WTC11 (cell line): ENCODE measurements around the gene BICD1. TPM values are rescaled to one million over a fixed set of nuclear protein-coding genes. Genes with fewer than 3 reads are reported as not detected.
A peak's percentile ranks its signal among the peaks of the same experiment; 100 is the strongest.

Experiments used
- ARID4B ChIP-seq: sonication (generic); formaldehyde crosslinking; IDR thresholded peaks from 2 replicates; pipeline ENCODE4 v1.8.0; 2023; ENCODE audit warnings: missing genetic modification reagents, mild to moderate bottlenecking, borderline replicate concordance
- ATF6 ChIP-seq: sonication (generic); formaldehyde crosslinking; IDR thresholded peaks from 2 replicates; pipeline ENCODE4 v1.8.1; 2023; ENCODE audit warnings: mild to moderate bottlenecking, missing genetic modification reagents
- E2F5 ChIP-seq: sonication (generic); formaldehyde crosslinking; IDR thresholded peaks from 2 replicates; pipeline ENCODE4 v1.8.1; 2022; ENCODE audit warnings: mild to moderate bottlenecking, moderate library complexity, missing genetic modification reagents
- ETV6 ChIP-seq: sonication (generic); formaldehyde crosslinking; IDR thresholded peaks from 2 replicates; pipeline ENCODE4 v1.8.1; 2022; ENCODE audit warnings: mild to moderate bottlenecking, missing genetic modification reagents
- FOXK1 ChIP-seq: sonication (generic); formaldehyde crosslinking; IDR thresholded peaks from 2 replicates; pipeline ENCODE4 v1.8.0; 2022; ENCODE audit warnings: mild to moderate bottlenecking, moderate library complexity, missing genetic modification reagents
- FOXP1 ChIP-seq: sonication (generic); formaldehyde crosslinking; IDR thresholded peaks from 2 replicates; pipeline ENCODE4 v1.8.0; 2022; ENCODE audit warnings: missing genetic modification reagents, mild to moderate bottlenecking, moderate library complexity, borderline replicate concordance
- NFYB ChIP-seq: sonication (generic); formaldehyde crosslinking; conservative IDR thresholded peaks from 2 replicates; pipeline ENCODE4 v1.8.0; 2022; ENCODE audit warnings: low read depth, missing genetic modification reagents
- OVOL2 ChIP-seq: fragments of 250-450 bp; sonication (Bioruptor Pico); IDR thresholded peaks from 2 replicates; pipeline ENCODE4 v1.9.0; 2021; ENCODE audit warnings: mild to moderate bottlenecking, borderline replicate concordance
- RORB ChIP-seq: fragments of 250-450 bp; sonication (Bioruptor Pico); IDR thresholded peaks from 2 replicates; pipeline ENCODE4 v1.9.0; 2021; ENCODE audit warnings: mild to moderate bottlenecking
- SP1 ChIP-seq: sonication (generic); formaldehyde crosslinking; conservative IDR thresholded peaks from 2 replicates; pipeline ENCODE4 v1.8.1; 2022; ENCODE audit warnings: missing genetic modification reagents
- TEAD1 ChIP-seq: sonication (generic); formaldehyde crosslinking; IDR thresholded peaks from 2 replicates; pipeline ENCODE4 v1.8.0; 2022; ENCODE audit warnings: mild to moderate bottlenecking, missing genetic modification reagents
- ZNF263 ChIP-seq: sonication (generic); formaldehyde crosslinking; IDR thresholded peaks from 2 replicates; pipeline ENCODE4 v1.8.1; 2022; ENCODE audit warnings: low read depth, mild to moderate bottlenecking, moderate library complexity, missing genetic modification reagents
- ZNF317 ChIP-seq: sonication (generic); formaldehyde crosslinking; IDR thresholded peaks from 2 replicates; pipeline ENCODE4 v1.8.1; 2023; ENCODE audit warnings: low read depth, mild to moderate bottlenecking, moderate library complexity, missing genetic modification reagents, borderline replicate concordance
- ZNF423 ChIP-seq: fragments of 250-450 bp; sonication (Bioruptor Pico); IDR thresholded peaks from 2 replicates; pipeline ENCODE4 v2.1.2; 2022; ENCODE audit warnings: mild to moderate bottlenecking, moderate library complexity
- total RNA-seq: library from RNA; stranded (reverse); gene quantifications from 3 replicates; pipeline ENCODE4 v1.2.3, GENCODE V29; 2021
- TF ChIP-seq, protein P1 (sequence below): sonication (generic); formaldehyde crosslinking; IDR thresholded peaks from 2 replicates; pipeline ENCODE4 v1.8.1; 2023; ENCODE audit warnings: mild to moderate bottlenecking, missing genetic modification reagents
- TF ChIP-seq, protein P2 (sequence below): sonication (generic); formaldehyde crosslinking; IDR thresholded peaks from 2 replicates; pipeline ENCODE4 v1.8.1; 2022; ENCODE audit warnings: low read depth, mild to moderate bottlenecking, moderate library complexity, missing genetic modification reagents, borderline replicate concordance
- TF ChIP-seq, protein P3 (sequence below): sonication (generic); formaldehyde crosslinking; IDR thresholded peaks from 2 replicates; pipeline ENCODE4 v1.8.0; 2022; ENCODE audit warnings: mild to moderate bottlenecking, missing genetic modification reagents
- TF ChIP-seq, protein P4 (sequence below): sonication (generic); formaldehyde crosslinking; IDR thresholded peaks from 2 replicates; pipeline ENCODE4 v1.8.0; 2022; ENCODE audit warnings: mild to moderate bottlenecking, missing genetic modification reagents
- TF ChIP-seq, protein P5 (sequence below): sonication (generic); formaldehyde crosslinking; IDR thresholded peaks from 2 replicates; pipeline ENCODE4 v1.8.0; 2023; ENCODE audit warnings: missing genetic modification reagents

The BICD1 gene
- total RNA-seq, 1 experiment from 2014 or later, result 69.4 TPM

GRCh38 chr12:32106517-32107358 is at the start of gene BICD1 (continued):
- TF ChIP-seq, protein P1, sequence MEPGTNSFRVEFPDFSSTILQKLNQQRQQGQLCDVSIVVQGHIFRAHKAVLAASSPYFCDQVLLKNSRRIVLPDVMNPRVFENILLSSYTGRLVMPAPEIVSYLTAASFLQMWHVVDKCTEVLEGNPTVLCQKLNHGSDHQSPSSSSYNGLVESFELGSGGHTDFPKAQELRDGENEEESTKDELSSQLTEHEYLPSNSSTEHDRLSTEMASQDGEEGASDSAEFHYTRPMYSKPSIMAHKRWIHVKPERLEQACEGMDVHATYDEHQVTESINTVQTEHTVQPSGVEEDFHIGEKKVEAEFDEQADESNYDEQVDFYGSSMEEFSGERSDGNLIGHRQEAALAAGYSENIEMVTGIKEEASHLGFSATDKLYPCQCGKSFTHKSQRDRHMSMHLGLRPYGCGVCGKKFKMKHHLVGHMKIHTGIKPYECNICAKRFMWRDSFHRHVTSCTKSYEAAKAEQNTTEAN (CRISPR knock-in tag), result peak; percentile 85; the same call in 1 of the 2 replicates
- TF ChIP-seq ZNF423 (CRISPR knock-in tag) (peak; percentile 80), SP1 (CRISPR knock-in tag) (peak; percentile 72), ETV6 (CRISPR knock-in tag) (0 out of 2 replicates have a peak, but pooled peaks have one; percentile 67), FOXK1 (CRISPR knock-in tag) (peak; percentile 80; the same call in 1 of the 2 replicates), TEAD1 (CRISPR knock-in tag) (peak; percentile 78), ZNF263 (CRISPR knock-in tag) (peak; percentile 51), FOXP1 (CRISPR knock-in tag) (peak; percentile 73), RORB (CRISPR knock-in tag) (no peak), E2F5 (CRISPR knock-in tag) (peak; percentile 93), NFYB (peak; percentile 15; the same call in 1 of the 2 replicates), ARID4B (CRISPR knock-in tag) (peak; percentile 70; the same call in 1 of the 2 replicates), OVOL2 (CRISPR knock-in tag) (no peak), ATF6 (CRISPR knock-in tag) (no peak), ZNF317 (CRISPR knock-in tag) (no peak)
- TF ChIP-seq, protein P2, sequence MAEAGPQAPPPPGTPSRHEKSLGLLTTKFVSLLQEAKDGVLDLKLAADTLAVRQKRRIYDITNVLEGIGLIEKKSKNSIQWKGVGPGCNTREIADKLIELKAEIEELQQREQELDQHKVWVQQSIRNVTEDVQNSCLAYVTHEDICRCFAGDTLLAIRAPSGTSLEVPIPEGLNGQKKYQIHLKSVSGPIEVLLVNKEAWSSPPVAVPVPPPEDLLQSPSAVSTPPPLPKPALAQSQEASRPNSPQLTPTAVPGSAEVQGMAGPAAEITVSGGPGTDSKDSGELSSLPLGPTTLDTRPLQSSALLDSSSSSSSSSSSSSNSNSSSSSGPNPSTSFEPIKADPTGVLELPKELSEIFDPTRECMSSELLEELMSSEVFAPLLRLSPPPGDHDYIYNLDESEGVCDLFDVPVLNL, result no peak
- TF ChIP-seq, protein P3, sequence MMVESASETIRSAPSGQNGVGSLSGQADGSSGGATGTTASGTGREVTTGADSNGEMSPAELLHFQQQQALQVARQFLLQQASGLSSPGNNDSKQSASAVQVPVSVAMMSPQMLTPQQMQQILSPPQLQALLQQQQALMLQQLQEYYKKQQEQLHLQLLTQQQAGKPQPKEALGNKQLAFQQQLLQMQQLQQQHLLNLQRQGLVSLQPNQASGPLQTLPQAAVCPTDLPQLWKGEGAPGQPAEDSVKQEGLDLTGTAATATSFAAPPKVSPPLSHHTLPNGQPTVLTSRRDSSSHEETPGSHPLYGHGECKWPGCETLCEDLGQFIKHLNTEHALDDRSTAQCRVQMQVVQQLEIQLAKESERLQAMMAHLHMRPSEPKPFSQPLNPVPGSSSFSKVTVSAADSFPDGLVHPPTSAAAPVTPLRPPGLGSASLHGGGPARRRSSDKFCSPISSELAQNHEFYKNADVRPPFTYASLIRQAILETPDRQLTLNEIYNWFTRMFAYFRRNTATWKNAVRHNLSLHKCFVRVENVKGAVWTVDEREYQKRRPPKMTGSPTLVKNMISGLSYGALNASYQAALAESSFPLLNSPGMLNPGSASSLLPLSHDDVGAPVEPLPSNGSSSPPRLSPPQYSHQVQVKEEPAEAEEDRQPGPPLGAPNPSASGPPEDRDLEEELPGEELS, result peak; percentile 57
- TF ChIP-seq, protein P4, sequence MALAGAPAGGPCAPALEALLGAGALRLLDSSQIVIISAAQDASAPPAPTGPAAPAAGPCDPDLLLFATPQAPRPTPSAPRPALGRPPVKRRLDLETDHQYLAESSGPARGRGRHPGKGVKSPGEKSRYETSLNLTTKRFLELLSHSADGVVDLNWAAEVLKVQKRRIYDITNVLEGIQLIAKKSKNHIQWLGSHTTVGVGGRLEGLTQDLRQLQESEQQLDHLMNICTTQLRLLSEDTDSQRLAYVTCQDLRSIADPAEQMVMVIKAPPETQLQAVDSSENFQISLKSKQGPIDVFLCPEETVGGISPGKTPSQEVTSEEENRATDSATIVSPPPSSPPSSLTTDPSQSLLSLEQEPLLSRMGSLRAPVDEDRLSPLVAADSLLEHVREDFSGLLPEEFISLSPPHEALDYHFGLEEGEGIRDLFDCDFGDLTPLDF (CRISPR knock-in tag), result 0 out of 2 replicates have a peak, but pooled peaks have one; percentile 10
- TF ChIP-seq, protein P5, sequence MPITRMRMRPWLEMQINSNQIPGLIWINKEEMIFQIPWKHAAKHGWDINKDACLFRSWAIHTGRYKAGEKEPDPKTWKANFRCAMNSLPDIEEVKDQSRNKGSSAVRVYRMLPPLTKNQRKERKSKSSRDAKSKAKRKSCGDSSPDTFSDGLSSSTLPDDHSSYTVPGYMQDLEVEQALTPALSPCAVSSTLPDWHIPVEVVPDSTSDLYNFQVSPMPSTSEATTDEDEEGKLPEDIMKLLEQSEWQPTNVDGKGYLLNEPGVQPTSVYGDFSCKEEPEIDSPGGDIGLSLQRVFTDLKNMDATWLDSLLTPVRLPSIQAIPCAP (CRISPR knock-in tag), result 0 out of 2 replicates have a peak, but pooled peaks have one; percentile 43
